ENCODE data around the gene ALG14.

The ALG14 gene

GRCh38 chr1:95042286-95042685 is 30.5 kb downstream of the ALG14 start:
- Histone ChIP-seq H3K4me1 (no peaks in the 10 kb centered on the region), H3K27me3 (no peaks in the 10 kb centered on the region), H3K9me3 (no peaks in the 10 kb centered on the region), H3K36me3 (no peaks in the 10 kb centered on the region), H3K4me3 (ENCODE audit: low read depth, low read length) (no peak overlapping the region)
- no peak for DNase-seq
- TF ChIP-seq CTCF (IDR thresholded peaks at IDR 0.05; ENCODE audit: low read depth, low read length) = no peak

- no peaks in the 10 kb centered on the region for H3K27me3 ChIP-seq
- DNase-seq = peak; percentile 49
- no peaks in the 10 kb centered on the region for H3K4me1 ChIP-seq
- peak; percentile 80 for TF ChIP-seq CTCF (IDR thresholded peaks at IDR 0.05; ENCODE audit: low read depth, low read length)
- H3K36me3 ChIP-seq = no peaks in the 10 kb centered on the region
- no peaks in the 10 kb centered on the region for H3K9me3 ChIP-seq
- no peak overlapping the region for H3K4me3 ChIP-seq (ENCODE audit: low read depth, low read length)
These were observed 31.1 kb downstream of the ALG14 start for GRCh38 chr1:95041491-95042165.

- no peaks in the 10 kb centered on the region for H3K9me3 ChIP-seq
- H3K36me3 ChIP-seq = no peaks in the 10 kb centered on the region
- no peak overlapping the region for H3K4me3 ChIP-seq (ENCODE audit: low read depth, low read length)
- H3K27me3 ChIP-seq = no peaks in the 10 kb centered on the region
- no peaks in the 10 kb centered on the region for H3K4me1 ChIP-seq
- DNase-seq = no peak
- no peak for TF ChIP-seq CTCF (IDR thresholded peaks at IDR 0.05; ENCODE audit: low read depth, low read length)
These were observed 32.7 kb downstream of the ALG14 start for GRCh38 chr1:95040032-95040525.

GRCh38 chr1:95039360-95040031 is 33.3 kb downstream of the ALG14 start:
- H3K27me3 ChIP-seq = no peaks in the 10 kb centered on the region
- no peaks in the 10 kb centered on the region for H3K4me1 ChIP-seq
- DNase-seq = no peak
- no peaks in the 10 kb centered on the region for H3K36me3 ChIP-seq
- TF ChIP-seq CTCF (IDR thresholded peaks at IDR 0.05; ENCODE audit: low read depth, low read length) = no peak
- no peak overlapping the region for H3K4me3 ChIP-seq (ENCODE audit: low read depth, low read length)
- H3K9me3 ChIP-seq = no peaks in the 10 kb centered on the region

- no peak for DNase-seq
- H3K9me3 ChIP-seq = no peaks in the 10 kb centered on the region
These were observed 37.2 kb downstream of the ALG14 start for GRCh38 chr1:95035536-95035935.

More at GRCh38 chr1:95035536-95035935, 37.2 kb downstream of the ALG14 start:
- Histone ChIP-seq H3K4me3 (ENCODE audit: low read depth, low read length) (no peak overlapping the region), H3K4me1 (no peaks in the 10 kb centered on the region), H3K27me3 (no peaks in the 10 kb centered on the region), H3K36me3 (no peaks in the 10 kb centered on the region)
- TF ChIP-seq CTCF (IDR thresholded peaks at IDR 0.05; ENCODE audit: low read depth, low read length) = no peak
